Measurements from ENCODE around the gene COL18A1. TPM values are rescaled to one million over a fixed set of nuclear protein-coding genes. Genes with fewer than 3 reads are reported as not detected.

COL18A1 gene
- total RNA-seq, 3 donors from 2014 or later (not counting 1 experiment from before 2014, with no cell fraction given) = 12.3 to 22.3 (median 12.7) TPM

DNA sequence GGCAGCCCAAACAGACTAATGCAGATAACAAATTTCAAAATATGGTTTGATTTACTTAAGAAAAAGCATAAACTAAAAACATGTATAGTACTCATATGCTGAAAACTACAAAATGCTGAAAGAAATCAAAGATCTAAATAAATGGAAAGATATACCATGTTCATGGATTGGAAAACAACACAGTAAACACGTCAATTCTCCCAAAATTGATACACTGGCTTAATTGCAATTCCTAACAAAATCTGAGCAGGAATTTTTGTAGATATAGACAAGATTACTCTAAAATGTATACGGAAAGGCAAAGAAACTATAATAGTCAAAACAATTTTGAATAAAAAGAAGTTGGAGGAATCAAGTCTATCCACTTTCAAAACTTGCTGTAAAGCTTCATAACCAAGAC is 116.3 kb downstream of the COL18A1 start:
- H3K4me1 ChIP-seq (ENCODE audit: control insufficient read depth, insufficient read depth, low read length) = peaks cover 6% of the 10 kb centered on the region
- no peaks in the 10 kb centered on the region for H3K27me3 ChIP-seq (ENCODE audit: control insufficient read depth, insufficient read depth, low read length)
- intact Hi-C loops (cut with micrococcal nuclease) = no loop called here
- Mint-ChIP-seq H3K4me3 (no peak overlapping the region), H3K27ac (no peak overlapping the region), H3K27me3 (ENCODE audit: low read depth in 2 of 2) (no peaks in the 10 kb centered on the region), H3K9me3 (peaks cover 12 to 14% of the 10 kb centered on the region in 2 donors), H3K4me1 (no peaks in the 10 kb centered on the region), H3K36me3 (peaks cover 28% of the 10 kb centered on the region)
- no peak for ATAC-seq
- DNase-seq = no peak
- H3K9me3 ChIP-seq (ENCODE audit: control insufficient read depth, insufficient read depth, low read length) = no peaks in the 10 kb centered on the region
- no CpG with 5 or more reads among the region's 2 CpGs for WGBS (ENCODE audit: insufficient coverage)
- H3K27ac ChIP-seq (ENCODE audit: low read length) = no peak overlapping the region
- H3K36me3 ChIP-seq (ENCODE audit: control insufficient read depth, insufficient read depth, low read length) = no peaks in the 10 kb centered on the region
- TF ChIP-seq, protein P1, sequence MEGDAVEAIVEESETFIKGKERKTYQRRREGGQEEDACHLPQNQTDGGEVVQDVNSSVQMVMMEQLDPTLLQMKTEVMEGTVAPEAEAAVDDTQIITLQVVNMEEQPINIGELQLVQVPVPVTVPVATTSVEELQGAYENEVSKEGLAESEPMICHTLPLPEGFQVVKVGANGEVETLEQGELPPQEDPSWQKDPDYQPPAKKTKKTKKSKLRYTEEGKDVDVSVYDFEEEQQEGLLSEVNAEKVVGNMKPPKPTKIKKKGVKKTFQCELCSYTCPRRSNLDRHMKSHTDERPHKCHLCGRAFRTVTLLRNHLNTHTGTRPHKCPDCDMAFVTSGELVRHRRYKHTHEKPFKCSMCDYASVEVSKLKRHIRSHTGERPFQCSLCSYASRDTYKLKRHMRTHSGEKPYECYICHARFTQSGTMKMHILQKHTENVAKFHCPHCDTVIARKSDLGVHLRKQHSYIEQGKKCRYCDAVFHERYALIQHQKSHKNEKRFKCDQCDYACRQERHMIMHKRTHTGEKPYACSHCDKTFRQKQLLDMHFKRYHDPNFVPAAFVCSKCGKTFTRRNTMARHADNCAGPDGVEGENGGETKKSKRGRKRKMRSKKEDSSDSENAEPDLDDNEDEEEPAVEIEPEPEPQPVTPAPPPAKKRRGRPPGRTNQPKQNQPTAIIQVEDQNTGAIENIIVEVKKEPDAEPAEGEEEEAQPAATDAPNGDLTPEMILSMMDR (IDR thresholded peaks at IDR 0.05) = no peak
- no peak overlapping the region for H3K4me3 ChIP-seq (ENCODE audit: low read length)

DNA sequence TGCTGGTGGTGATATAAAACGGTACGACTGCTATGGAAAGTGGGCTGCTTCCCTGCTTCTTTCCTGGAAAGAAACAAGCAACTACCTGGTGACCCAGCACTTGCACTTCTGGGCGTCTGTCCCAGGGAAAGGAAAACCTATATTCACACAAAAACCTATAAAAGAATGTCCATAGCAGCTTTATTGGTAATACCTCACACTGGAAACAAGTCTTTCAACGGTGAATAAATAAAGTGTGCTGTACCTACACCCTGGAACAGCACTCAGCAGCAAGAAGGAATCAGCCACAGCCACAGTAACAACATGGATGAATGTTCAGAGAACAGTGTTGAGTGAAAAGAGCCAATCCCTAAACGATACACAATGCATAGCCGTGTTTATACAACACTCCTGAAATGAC is 117.4 kb downstream of the COL18A1 start:
- Histone ChIP-seq H3K27ac (ENCODE audit: low read length) (no peak overlapping the region), H3K4me1 (ENCODE audit: control insufficient read depth, insufficient read depth, low read length) (peaks cover 4% of the 10 kb centered on the region), H3K4me3 (ENCODE audit: low read length) (no peak overlapping the region), H3K27me3 (ENCODE audit: control insufficient read depth, insufficient read depth, low read length) (no peaks in the 10 kb centered on the region), H3K9me3 (ENCODE audit: control insufficient read depth, insufficient read depth, low read length) (no peaks in the 10 kb centered on the region), H3K36me3 (ENCODE audit: control insufficient read depth, insufficient read depth, low read length) (no peaks in the 10 kb centered on the region)
- TF ChIP-seq, protein P1 (IDR thresholded peaks at IDR 0.05) = no peak
- ATAC-seq = no peak
- Mint-ChIP-seq H3K27ac (no peak overlapping the region), H3K36me3 (peaks cover 28% of the 10 kb centered on the region), H3K27me3 (ENCODE audit: low read depth in 2 of 2) (no peaks in the 10 kb centered on the region), H3K9me3 (peaks cover 12 to 14% of the 10 kb centered on the region in 2 donors), H3K4me3 (no peak overlapping the region), H3K4me1 (no peaks in the 10 kb centered on the region)
- no peak for DNase-seq
- over 99% methylated on average over 6 of the region's 6 CpGs for WGBS (ENCODE audit: insufficient coverage)
- intact Hi-C loops (cut with micrococcal nuclease) = no loop called here

DNA sequence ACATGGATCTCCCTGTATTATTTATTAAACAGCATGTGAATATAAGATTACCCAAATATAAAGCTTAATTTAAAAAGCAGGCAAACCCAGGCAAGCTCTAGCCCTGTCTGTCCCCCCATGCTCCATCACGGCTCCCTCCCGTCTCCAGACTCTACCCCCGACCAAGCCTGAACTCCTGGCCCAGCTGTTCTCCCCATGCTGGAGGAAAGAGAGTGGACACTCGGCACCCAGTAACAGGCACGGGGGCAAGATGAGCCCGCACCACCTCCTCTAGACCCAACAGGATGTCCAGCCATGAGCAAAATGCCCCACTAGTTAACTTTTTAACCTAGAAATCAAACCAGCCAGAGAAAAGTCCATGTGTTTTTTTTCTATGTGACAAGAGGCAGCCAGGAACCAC is 118.0 kb downstream of the COL18A1 start:
- Histone ChIP-seq H3K27ac (ENCODE audit: low read length) (no peak overlapping the region), H3K4me3 (ENCODE audit: low read length) (no peak overlapping the region), H3K27me3 (ENCODE audit: control insufficient read depth, insufficient read depth, low read length) (no peaks in the 10 kb centered on the region), H3K9me3 (ENCODE audit: control insufficient read depth, insufficient read depth, low read length) (no peaks in the 10 kb centered on the region), H3K4me1 (ENCODE audit: control insufficient read depth, insufficient read depth, low read length) (no peaks in the 10 kb centered on the region), H3K36me3 (ENCODE audit: control insufficient read depth, insufficient read depth, low read length) (no peaks in the 10 kb centered on the region)
- ATAC-seq (no peak), DNase-seq (no peak)
- Mint-ChIP-seq H3K36me3 (peaks cover 24% of the 10 kb centered on the region), H3K4me1 (no peaks in the 10 kb centered on the region), H3K4me3 (no peak overlapping the region), H3K9me3 (peaks cover 12 to 14% of the 10 kb centered on the region in 2 donors), H3K27ac (no peak overlapping the region), H3K27me3 (ENCODE audit: low read depth in 2 of 2) (no peaks in the 10 kb centered on the region)
- WGBS (ENCODE audit: insufficient coverage) = 97% methylated on average over 6 of the region's 6 CpGs
- TF ChIP-seq, protein P1 (IDR thresholded peaks at IDR 0.05) = no peak
- intact Hi-C loops (cut with micrococcal nuclease) = no loop called here

DNA sequence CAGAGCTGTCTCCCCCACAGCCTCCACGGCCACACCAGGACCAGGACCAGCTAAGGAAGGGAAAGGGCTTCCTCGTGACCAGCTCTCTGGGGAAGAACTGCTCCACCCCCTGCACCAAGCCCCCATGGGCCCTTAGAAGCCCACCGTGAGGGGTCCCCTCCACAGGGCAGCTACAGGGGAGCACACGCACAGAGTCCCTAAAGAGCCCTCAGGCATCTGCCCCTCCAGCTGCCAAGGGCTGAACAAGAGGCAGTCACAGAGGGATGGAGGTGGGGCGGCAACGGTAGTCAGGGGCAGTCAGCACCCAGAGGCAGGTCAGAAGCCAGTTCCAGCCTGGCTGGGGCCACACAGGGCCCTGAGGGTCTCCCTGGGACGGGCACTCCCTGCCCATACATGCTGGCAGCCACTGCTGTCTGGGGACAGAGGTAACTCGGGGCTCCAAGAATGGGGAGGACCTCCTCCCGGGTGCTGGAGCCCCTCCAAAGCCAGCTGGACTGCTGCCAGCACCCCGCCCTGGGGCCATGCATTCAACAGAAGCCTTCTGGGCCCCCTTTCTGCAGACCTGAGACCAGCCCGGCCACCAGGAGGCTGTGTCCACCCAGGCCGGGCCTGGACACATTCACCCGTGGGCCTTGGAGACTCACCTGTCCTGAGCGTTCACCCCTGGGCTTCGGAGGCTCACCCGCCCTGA is 118.6 kb downstream of the COL18A1 start:
- Mint-ChIP-seq H3K4me3 (no peak overlapping the region), H3K4me1 (no peaks in the 10 kb centered on the region), H3K27ac (no peak overlapping the region), H3K36me3 (peaks cover 18% of the 10 kb centered on the region), H3K9me3 (peaks cover 11 to 13% of the 10 kb centered on the region in 2 donors), H3K27me3 (ENCODE audit: low read depth in 2 of 2) (no peaks in the 10 kb centered on the region)
- Histone ChIP-seq H3K4me3 (ENCODE audit: low read length) (no peak overlapping the region), H3K27me3 (ENCODE audit: control insufficient read depth, insufficient read depth, low read length) (no peaks in the 10 kb centered on the region), H3K9me3 (ENCODE audit: control insufficient read depth, insufficient read depth, low read length) (no peaks in the 10 kb centered on the region), H3K27ac (ENCODE audit: low read length) (no peak overlapping the region), H3K36me3 (ENCODE audit: control insufficient read depth, insufficient read depth, low read length) (no peaks in the 10 kb centered on the region), H3K4me1 (ENCODE audit: control insufficient read depth, insufficient read depth, low read length) (no peaks in the 10 kb centered on the region)
- 97% methylated on average over 15 of the region's 16 CpGs for WGBS (ENCODE audit: insufficient coverage)
- intact Hi-C loops (cut with micrococcal nuclease) = no loop called here
- ATAC-seq = no peak
- TF ChIP-seq, protein P1 (IDR thresholded peaks at IDR 0.05) = no peak
- DNase-seq = no peak
